Keratinocyte (primary cell): ENCODE measurements around the gene KDM3B. TPM values are rescaled to one million over a fixed set of nuclear protein-coding genes. Genes with fewer than 3 reads are reported as not detected.

Experiments
- DNase-seq: peaks from one replicate; pipeline ENCODE4 v3.0.0-alpha.2; 2011; ENCODE audit warnings: low read depth, missing footprints, low spot score
- FAIRE-seq: peaks from 2 replicates; lab custom pipeline; 2011; peaks lifted over from hg19 to GRCh38; lab: Jason Lieb, UNC
- H2AFZ ChIP-seq: 2 replicates; pipeline ENCODE4 v1.6.0; 2012; ENCODE audit warnings: low read length, control low read depth, inconsistent platforms; ENCODE audit not compliant: control insufficient read depth
- H3K27ac ChIP-seq: 2 replicates; pipeline ENCODE4 v1.5.1; 2011; ENCODE audit warnings: low read length; ENCODE audit not compliant: control insufficient read depth, insufficient read depth
- H3K27me3 ChIP-seq: 3 replicates; pipeline ENCODE4 v1.6.0; 2011; ENCODE audit warnings: low read length; ENCODE audit not compliant: control insufficient read depth, insufficient read depth; ENCODE audit errors: extremely low read depth
- H3K36me3 ChIP-seq, 2 experiments: 2 replicates in 1 of 2; 3 replicates in 1 of 2; pipeline ENCODE4 v1.5.1; 2011; ENCODE audit warnings: low read length in 2 of 2, mild to moderate bottlenecking in 1 of 2; ENCODE audit not compliant: control insufficient read depth in 2 of 2, insufficient read depth in 2 of 2; ENCODE audit errors: extremely low read depth in 1 of 2
- H3K4me1 ChIP-seq: 3 replicates; pipeline ENCODE4 v1.5.1; 2011; ENCODE audit warnings: low read length; ENCODE audit not compliant: control insufficient read depth, insufficient read depth; ENCODE audit errors: extremely low read depth
- H3K4me2 ChIP-seq: 3 replicates; pipeline ENCODE4 v1.6.0; 2011; ENCODE audit warnings: low read depth, low read length; ENCODE audit not compliant: control insufficient read depth, insufficient read depth; ENCODE audit errors: extremely low read depth
- H3K4me3 ChIP-seq, 3 experiments: fragments of 200-600 bp in 1 of 3; sonication (generic) in 1 of 3; 2 replicates in 2 of 3; 3 replicates in 1 of 3; pipeline ENCODE4 v1.5.1; 2011 to 2016; ENCODE audit warnings: low read length in 3 of 3, mild to moderate bottlenecking in 3 of 3, control low read depth in 2 of 3, inconsistent platforms in 1 of 3, low read depth in 1 of 3, mixed read lengths in 1 of 3, mixed run types in 1 of 3, moderate library complexity in 1 of 3; ENCODE audit not compliant: control insufficient read depth in 2 of 3, insufficient read depth in 2 of 3; ENCODE audit errors: extremely low read depth in 1 of 3
- H3K79me2 ChIP-seq: 2 replicates; pipeline ENCODE4 v1.6.0; 2012; ENCODE audit warnings: low read length; ENCODE audit not compliant: control insufficient read depth, insufficient read depth
- H3K9ac ChIP-seq: 3 replicates; pipeline ENCODE4 v1.6.0; 2011; ENCODE audit warnings: low read length; ENCODE audit not compliant: control insufficient read depth, insufficient read depth; ENCODE audit errors: extremely low read depth
- H3K9me1 ChIP-seq: 3 replicates; pipeline ENCODE4 v1.6.0; 2011; ENCODE audit warnings: low read length; ENCODE audit not compliant: control insufficient read depth, insufficient read depth; ENCODE audit errors: extremely low read depth
- H3K9me3 ChIP-seq: 2 replicates; pipeline ENCODE4 v1.5.1; 2012; ENCODE audit warnings: low read depth, low read length; ENCODE audit not compliant: control insufficient read depth
- H4K20me1 ChIP-seq: 3 replicates; pipeline ENCODE4 v1.6.0; 2011; ENCODE audit warnings: low read length; ENCODE audit not compliant: control insufficient read depth, insufficient read depth; ENCODE audit errors: extremely low read depth
- EZH2 ChIP-seq: IDR thresholded peaks from one replicate; pipeline ENCODE4 v1.6.1; 2012; ENCODE audit warnings: inconsistent platforms, mild to moderate bottlenecking, low read length, moderate library complexity
- dilution Hi-C: fragments of 300-500 bp; cut with MboI; formaldehyde crosslinking; loops from one replicate; pipeline ENCODE4 v1.7.0; 2020; ENCODE audit warnings: low sequenced_read_pairs; ENCODE audit not compliant: extremely low pct_ligation_motif_present
- polyA plus RNA-seq, 5 experiments: library from polyadenylated mRNA; depleted of rRNA in 3 of 5; stranded (reverse) in 3 of 5; stranded (forward) in 1 of 5; unstranded in 1 of 5; fragments of >200 nt; gene quantifications; 1 replicate in 1 of 5; 2 replicates in 3 of 5; 3 replicates in 1 of 5; pipeline versions ENCODE4 v1.2.1 to v1.2.3, GENCODE V29; 2011 to 2012; ENCODE audit warnings: missing spikeins in 2 of 5, low read depth in 1 of 5, low replicate concordance in 1 of 5
- TF ChIP-seq, protein P1 (sequence below), 3 experiments: IDR thresholded peaks in 1 of 3; conservative IDR thresholded peaks in 1 of 3; optimal IDR thresholded peaks in 1 of 3; 2 replicates in 2 of 3; 3 replicates in 1 of 3; pipeline versions ENCODE3 to v1.5.1; 2011; ENCODE audit warnings: low read length in 3 of 3, mild to moderate bottlenecking in 3 of 3, moderate library complexity in 2 of 3, control low read depth in 1 of 3, inconsistent platforms in 1 of 3; ENCODE audit not compliant: insufficient read depth in 2 of 3; ENCODE audit errors: extremely low read depth in 1 of 3

The KDM3B gene
- polyA plus RNA-seq, 1 donor (not counting 4 experiments of a cell fraction or from before 2014, with no cell fraction given) = 28.8 TPM

DNA sequence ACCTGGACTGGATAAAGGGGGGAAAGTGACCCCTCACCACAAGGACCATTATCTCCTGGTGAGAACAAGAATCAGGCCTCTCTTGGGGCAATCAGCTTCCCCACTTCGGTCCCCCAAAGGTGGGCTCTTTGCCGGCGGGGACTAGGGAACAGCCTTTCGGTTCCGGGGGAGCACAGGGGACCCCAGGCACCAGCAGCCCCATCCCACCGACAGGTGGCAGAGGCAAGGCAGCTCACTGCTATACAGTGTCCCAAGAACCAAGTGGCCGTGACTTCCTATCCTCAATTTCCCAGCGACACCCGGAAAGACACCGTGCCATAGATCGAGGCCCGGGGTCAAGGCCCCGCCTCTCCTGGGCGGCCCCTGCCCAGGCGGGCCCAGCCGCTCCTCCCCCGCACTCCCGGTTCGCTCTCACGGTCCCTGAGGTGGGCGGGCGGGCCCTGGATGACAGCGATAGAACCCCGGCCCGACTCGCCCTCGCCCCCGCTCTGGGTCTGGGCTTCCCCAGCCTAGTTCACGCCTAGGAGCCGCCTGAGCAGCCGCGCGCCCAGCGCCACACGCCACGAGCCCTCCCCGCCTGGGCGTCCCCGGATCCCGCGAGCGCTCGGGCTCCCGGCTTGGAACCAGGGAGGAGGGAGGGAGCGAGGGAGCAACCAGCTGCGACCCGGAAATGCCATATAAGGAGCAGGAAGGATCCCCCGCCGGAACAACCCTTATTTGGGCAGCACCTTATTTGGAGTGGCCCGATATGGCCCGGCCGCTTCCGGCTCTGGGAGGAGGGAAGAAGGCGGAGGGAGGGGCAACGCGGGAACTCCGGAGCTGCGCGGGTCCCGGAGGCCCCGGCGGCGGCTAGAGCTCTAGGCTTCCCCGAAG, 112.1 kb downstream of the KDM3B start:
- peak; percentile 73 for FAIRE-seq
- peak overlapping the region; percentile 89 for H2AFZ ChIP-seq
- dilution Hi-C loops = no loop called here

DNA sequence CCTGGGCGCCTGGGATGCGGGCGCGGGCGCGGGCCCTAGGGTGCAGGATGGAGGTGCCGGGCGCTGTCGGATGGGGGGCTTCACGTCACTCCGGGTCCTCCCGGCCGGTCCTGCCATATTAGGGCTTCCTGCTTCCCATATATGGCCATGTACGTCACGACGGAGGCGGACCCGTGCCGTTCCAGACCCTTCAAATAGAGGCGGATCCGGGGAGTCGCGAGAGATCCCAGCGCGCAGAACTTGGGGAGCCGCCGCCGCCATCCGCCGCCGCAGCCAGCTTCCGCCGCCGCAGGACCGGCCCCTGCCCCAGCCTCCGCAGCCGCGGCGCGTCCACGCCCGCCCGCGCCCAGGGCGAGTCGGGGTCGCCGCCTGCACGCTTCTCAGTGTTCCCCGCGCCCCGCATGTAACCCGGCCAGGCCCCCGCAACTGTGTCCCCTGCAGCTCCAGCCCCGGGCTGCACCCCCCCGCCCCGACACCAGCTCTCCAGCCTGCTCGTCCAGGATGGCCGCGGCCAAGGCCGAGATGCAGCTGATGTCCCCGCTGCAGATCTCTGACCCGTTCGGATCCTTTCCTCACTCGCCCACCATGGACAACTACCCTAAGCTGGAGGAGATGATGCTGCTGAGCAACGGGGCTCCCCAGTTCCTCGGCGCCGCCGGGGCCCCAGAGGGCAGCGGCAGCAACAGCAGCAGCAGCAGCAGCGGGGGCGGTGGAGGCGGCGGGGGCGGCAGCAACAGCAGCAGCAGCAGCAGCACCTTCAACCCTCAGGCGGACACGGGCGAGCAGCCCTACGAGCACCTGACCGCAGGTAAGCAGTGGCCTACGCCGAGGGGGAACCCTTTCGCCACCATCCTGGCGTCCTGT, 113.0 kb downstream of the KDM3B start, which contains the start of gene EGR1:
Gene EGR1 (plus strand): TSS at position 219 of the 864 bp plus-strand sequence. CDS start 283 bp downstream, at position 502.
- peak within 1 kb of the TSS; percentile 91 for H3K9ac ChIP-seq
- H3K9me1 ChIP-seq = no peaks in the 10 kb centered on the region
- peaks cover 16% of the 10 kb centered on the region for H4K20me1 ChIP-seq
- DNase-seq (no peak), FAIRE-seq (no peak)
- peak within 1 kb of the TSS; percentile 79 for H3K27ac ChIP-seq
- peaks cover 12% of the 10 kb centered on the region for H3K79me2 ChIP-seq
- peaks cover 11 to 20% of the 10 kb centered on the region in 2 experiments for H3K36me3 ChIP-seq
- H3K4me1 ChIP-seq = peaks cover 23% of the 10 kb centered on the region
- peak within 1 kb of the TSS; percentile 75 to 92 (median 75) for H3K4me3 ChIP-seq
- no peak for TF ChIP-seq EZH2
- TF ChIP-seq, protein P1, sequence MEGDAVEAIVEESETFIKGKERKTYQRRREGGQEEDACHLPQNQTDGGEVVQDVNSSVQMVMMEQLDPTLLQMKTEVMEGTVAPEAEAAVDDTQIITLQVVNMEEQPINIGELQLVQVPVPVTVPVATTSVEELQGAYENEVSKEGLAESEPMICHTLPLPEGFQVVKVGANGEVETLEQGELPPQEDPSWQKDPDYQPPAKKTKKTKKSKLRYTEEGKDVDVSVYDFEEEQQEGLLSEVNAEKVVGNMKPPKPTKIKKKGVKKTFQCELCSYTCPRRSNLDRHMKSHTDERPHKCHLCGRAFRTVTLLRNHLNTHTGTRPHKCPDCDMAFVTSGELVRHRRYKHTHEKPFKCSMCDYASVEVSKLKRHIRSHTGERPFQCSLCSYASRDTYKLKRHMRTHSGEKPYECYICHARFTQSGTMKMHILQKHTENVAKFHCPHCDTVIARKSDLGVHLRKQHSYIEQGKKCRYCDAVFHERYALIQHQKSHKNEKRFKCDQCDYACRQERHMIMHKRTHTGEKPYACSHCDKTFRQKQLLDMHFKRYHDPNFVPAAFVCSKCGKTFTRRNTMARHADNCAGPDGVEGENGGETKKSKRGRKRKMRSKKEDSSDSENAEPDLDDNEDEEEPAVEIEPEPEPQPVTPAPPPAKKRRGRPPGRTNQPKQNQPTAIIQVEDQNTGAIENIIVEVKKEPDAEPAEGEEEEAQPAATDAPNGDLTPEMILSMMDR (optimal IDR thresholded peaks at IDR 0.05 in 1 of 3, IDR thresholded peaks at IDR 0.05 in 1 of 3, conservative IDR thresholded peaks at IDR 0.05 in 1 of 3; ENCODE audit: extremely low read depth in 1 of 3, insufficient read depth in 2 of 3, low read length in 3 of 3) = no peak
- H2AFZ ChIP-seq = peak within 1 kb of the TSS; percentile 89
- H3K27me3 ChIP-seq = no peaks in the 10 kb centered on the region
- no peaks in the 10 kb centered on the region for H3K9me3 ChIP-seq
- H3K4me2 ChIP-seq = peak within 1 kb of the TSS; percentile 100
- dilution Hi-C loops = no loop called here

More for the DNA sequence above, 112.1 kb downstream of the KDM3B start:
- Histone ChIP-seq H3K9me3 (no peaks in the 10 kb centered on the region), H3K27me3 (no peaks in the 10 kb centered on the region), H3K36me3 (peaks cover 11 to 20% of the 10 kb centered on the region in 2 experiments), H3K9me1 (no peaks in the 10 kb centered on the region), H3K4me2 (peak overlapping the region; percentile 100), H3K4me3 (peak overlapping the region; percentile 75 to 92 (median 75)), H4K20me1 (peaks cover 16% of the 10 kb centered on the region), H3K79me2 (peaks cover 12% of the 10 kb centered on the region), H3K4me1 (peaks cover 19% of the 10 kb centered on the region), H3K27ac (peak overlapping the region; percentile 79), H3K9ac (peak overlapping the region; percentile 91)
- DNase-seq = peak; percentile 79
- TF ChIP-seq, protein P1 (optimal IDR thresholded peaks at IDR 0.05 in 1 of 3, IDR thresholded peaks at IDR 0.05 in 1 of 3, conservative IDR thresholded peaks at IDR 0.05 in 1 of 3; ENCODE audit: extremely low read depth in 1 of 3, insufficient read depth in 2 of 3, low read length in 3 of 3) = no peak
